Esophagus muscularis mucosa (tissue), 4 donors: ENCODE data around the gene MOB2. TPM values are rescaled to one million over a fixed set of nuclear protein-coding genes. Genes with fewer than 3 reads are reported as not detected.
A peak's percentile ranks its signal among the peaks of the same experiment; 100 is the strongest.

Experiments used
- DNase-seq: peaks from one replicate; pipeline ENCODE4 v3.0.0-alpha.2; 2017; ENCODE audit errors: extremely low spot score
- H3K27ac ChIP-seq, 4 donors: fragments of 200-600 bp; sonication (generic); replicated peaks in 1 of 4; 1 replicate in 3 of 4; 2 replicates in 1 of 4; pipeline ENCODE4 v1.5.1; 2016 to 2019; ENCODE audit warnings: mild to moderate bottlenecking in 1 of 4
- H3K27me3 ChIP-seq, 4 donors: fragments of 200-600 bp; sonication (generic); one replicate each; pipeline versions ENCODE4 v1.5.1 to v1.6.0; 2016 to 2019
- H3K36me3 ChIP-seq, 4 donors: fragments of 200-600 bp; sonication (generic); one replicate each; pipeline ENCODE4 v1.5.1; 2016 to 2019
- H3K4me1 ChIP-seq, 4 donors: fragments of 200-600 bp; sonication (generic); one replicate each; pipeline ENCODE4 v1.5.1; 2016 to 2019
- H3K4me3 ChIP-seq, 4 donors: fragments of 200-600 bp; sonication (generic); 1 replicate in 2 of 4; 2 replicates in 2 of 4; pipeline ENCODE4 v1.5.1; 2016 to 2019; ENCODE audit warnings: mild to moderate bottlenecking in 4 of 4, moderate library complexity in 1 of 4
- H3K9me3 ChIP-seq, 4 donors: fragments of 200-600 bp; sonication (generic); 1 replicate in 3 of 4; 2 replicates in 1 of 4; pipeline ENCODE4 v1.5.1; 2016 to 2019
- CTCF ChIP-seq, 3 experiments: fragments of 200-600 bp in 2 of 3; fragments of 450-650 bp in 1 of 3; sonication (generic) in 2 of 3; IDR thresholded peaks; one replicate each; pipeline ENCODE4 v1.5.1; 2017 to 2019; ENCODE audit warnings: antibody characterized with exemption in 3 of 3, mild to moderate bottlenecking in 2 of 3, moderate library complexity in 1 of 3
- EP300 ChIP-seq: sonication (generic); formaldehyde crosslinking; IDR thresholded peaks from one replicate; pipeline ENCODE4 v1.6.1; 2017; ENCODE audit warnings: antibody characterized with exemption
- POLR2A ChIP-seq: fragments of 450-650 bp; IDR thresholded peaks from one replicate; pipeline ENCODE4 v1.6.1; 2017; ENCODE audit warnings: antibody characterized with exemption, moderate library complexity, mild to moderate bottlenecking, low read depth
- POLR2AphosphoS5 ChIP-seq, 2 donors: sonication (generic); formaldehyde crosslinking; IDR thresholded peaks; one replicate each; pipeline ENCODE4 v1.6.1; 2017; ENCODE audit warnings: antibody characterized with exemption in 2 of 2
- WGBS: methylation state at CpG from one replicate; pipeline ENCODE4 v1.1.5; 2018; 5-methylcytosine and 5-hydroxymethylcytosine counted together
- intact Hi-C: fragments of 100-400 bp; cut with DNase I; formaldehyde crosslinking; loops from one replicate; pipeline ENCODE4 v1.15.1; 2023
- total RNA-seq, 4 donors: library from RNA; depleted of rRNA; stranded (reverse); fragments of >200 nt; gene quantifications; one replicate each; pipeline versions ENCODE4 v1.1.0 to v1.2.1, GENCODE V29; 2016

Gene MOB2
- total RNA-seq, 4 donors from 2014 or later = 66.6 to 115 (median 89.5) TPM

- Histone ChIP-seq H3K9me3 (no peaks in the 10 kb centered on the region), H3K4me3 (no peak overlapping the region), H3K36me3 (peaks cover 0 to 32% (median 7%) of the 10 kb centered on the region in 4 donors), H3K4me1 (peaks cover 91 to 95% (median 92%) of the 10 kb centered on the region in 4 donors), H3K27ac (peak overlapping the region; percentile 50 to 81 (median 64)), H3K27me3 (no peaks in the 10 kb centered on the region)
- 44% methylated on average over 12 of the region's 17 CpGs for WGBS
- TF ChIP-seq POLR2AphosphoS5 (IDR thresholded peaks at IDR 0.05) (peak in 1 of 2 donors; percentile 27), POLR2A (no peak)
- no peak for DNase-seq
- intact Hi-C loops = no loop called here
Observed at GRCh38 chr11:1532014-1532586, 45.5 kb upstream of the MOB2 start.

GRCh38 chr11:1531449-1532013 lies 45.0 kb upstream of the MOB2 start:
- no peak for DNase-seq
- H3K36me3 ChIP-seq = peaks cover 0 to 27% (median 7%) of the 10 kb centered on the region in 4 donors
- WGBS = 56% methylated on average over 12 of the region's 12 CpGs
- no peak overlapping the region for H3K4me3 ChIP-seq
- peak overlapping the region; percentile 50 to 81 (median 64) for H3K27ac ChIP-seq
- intact Hi-C loops = no loop called here
- no peak for TF ChIP-seq POLR2AphosphoS5 (IDR thresholded peaks at IDR 0.05)
- TF ChIP-seq POLR2A = no peak
- no peak for TF ChIP-seq EP300
- peak in 1 of 3 experiments; percentile 5 for TF ChIP-seq CTCF (IDR thresholded peaks at IDR 0.05)
- peaks cover 90 to 95% (median 92%) of the 10 kb centered on the region in 4 donors for H3K4me1 ChIP-seq
- no peaks in the 10 kb centered on the region for H3K9me3 ChIP-seq
- no peaks in the 10 kb centered on the region for H3K27me3 ChIP-seq

- H3K27me3 ChIP-seq = no peaks in the 10 kb centered on the region
- H3K36me3 ChIP-seq = peaks cover 0 to 23% (median 7%) of the 10 kb centered on the region in 4 donors
- intact Hi-C loops = no loop called here
- no peak for TF ChIP-seq POLR2AphosphoS5 (IDR thresholded peaks at IDR 0.05)
- TF ChIP-seq CTCF (IDR thresholded peaks at IDR 0.05) = no peak
- DNase-seq = no peak
- no peaks in the 10 kb centered on the region for H3K9me3 ChIP-seq
- H3K27ac ChIP-seq = peak overlapping the region; percentile 50 to 81 (median 64)
- no peak overlapping the region for H3K4me3 ChIP-seq
- 82% methylated on average over 17 of the region's 19 CpGs for WGBS
- H3K4me1 ChIP-seq = peaks cover 89 to 94% (median 92%) of the 10 kb centered on the region in 4 donors
Observed at GRCh38 chr11:1530686-1531448, 44.3 kb upstream of the MOB2 start.

GRCh38 chr11:1529774-1530173 lies 43.2 kb upstream of the MOB2 start:
- intact Hi-C loops = no loop called here
- 76% methylated on average over 5 of the region's 5 CpGs for WGBS
- Histone ChIP-seq H3K4me3 (no peak overlapping the region), H3K27me3 (no peaks in the 10 kb centered on the region), H3K9me3 (no peaks in the 10 kb centered on the region), H3K4me1 (peaks cover 78 to 87% (median 84%) of the 10 kb centered on the region in 4 donors), H3K27ac (no peak overlapping the region), H3K36me3 (peaks cover 0 to 18% (median 6%) of the 10 kb centered on the region in 4 donors)
- no peak for TF ChIP-seq POLR2AphosphoS5 (IDR thresholded peaks at IDR 0.05)
- TF ChIP-seq EP300 = no peak
- no peak for TF ChIP-seq CTCF (IDR thresholded peaks at IDR 0.05)
- no peak for TF ChIP-seq POLR2A
- no peak for DNase-seq

- no peak overlapping the region for H3K27ac ChIP-seq
- 88% methylated on average over 5 of the region's 17 CpGs for WGBS
- H3K4me3 ChIP-seq = no peak overlapping the region
- H3K4me1 ChIP-seq = peaks cover 73 to 85% (median 80%) of the 10 kb centered on the region in 4 donors
- H3K9me3 ChIP-seq = no peaks in the 10 kb centered on the region
- H3K36me3 ChIP-seq = peaks cover 0 to 14% (median 4%) of the 10 kb centered on the region in 4 donors
- TF ChIP-seq POLR2A (no peak), CTCF (IDR thresholded peaks at IDR 0.05) (no peak), EP300 (no peak), POLR2AphosphoS5 (IDR thresholded peaks at IDR 0.05) (no peak)
- H3K27me3 ChIP-seq = no peaks in the 10 kb centered on the region
- intact Hi-C loops = no loop called here
- no peak for DNase-seq
Observed at GRCh38 chr11:1529286-1529685, 42.7 kb upstream of the MOB2 start.
